A549 (cell line): Measurements from ENCODE around the gene NETO2. TPM values are rescaled to one million over a fixed set of nuclear protein-coding genes. Genes with fewer than 3 reads are reported as not detected.

Experiments
- ATAC-seq, 2 experiments: fragments of 200-7000 bp in 1 of 2; fragments of >200 bp in 1 of 2; cut with Nextera tagmentation in 1 of 2; cut with Tn5 transposase in 1 of 2; 3 replicates each; pipeline versions ENCODE4 v1.8.0 to v1.9.1; 2018 to 2020; ENCODE audit warnings: mild to moderate bottlenecking in 1 of 2, moderate library complexity in 1 of 2
- CTCF ChIA-PET: fragments of 300-600 bp; sonication (Branson Sonifier 250); formaldehyde crosslinking; extraction: SDS; loops from one replicate; lab custom pipeline; 2021; ENCODE audit warnings: antibody characterized with exemption, inconsistent platforms; lab: Yijun Ruan, JAX
- POLR2A ChIA-PET: fragments of 350-600 bp; formaldehyde crosslinking; extraction: SDS; loops from one replicate; lab custom pipeline; 2021; ENCODE audit warnings: antibody characterized with exemption, inconsistent platforms; lab: Yijun Ruan, JAX
- DNase-seq, 2 experiments: peaks; one replicate each; pipeline versions ENCODE4 v3.0.0 to v3.0.0-alpha.2; 2011 to 2016; ENCODE audit warnings: low read depth in 1 of 2, low spot score in 1 of 2
- FAIRE-seq: peaks from 2 replicates; lab custom pipeline; 2011; peaks lifted over from hg19 to GRCh38; lab: Jason Lieb, UNC
- H3K27ac ChIP-seq, 2 experiments: fragments of >200 bp; sonication (Bioruptor Twin); formaldehyde crosslinking; 3 replicates each; pipeline ENCODE4 v1.5.1; 2016 to 2017
- H3K4me1 ChIP-seq: fragments of >200 bp; sonication (Bioruptor Twin); formaldehyde crosslinking; 3 replicates; pipeline ENCODE4 v1.6.1; 2016
- H3K4me2 ChIP-seq: fragments of >200 bp; sonication (Bioruptor Twin); formaldehyde crosslinking; 3 replicates; pipeline ENCODE4 v1.6.1; 2016
- H3K4me3 ChIP-seq: fragments of >200 bp; sonication (Bioruptor Twin); formaldehyde crosslinking; 3 replicates; pipeline ENCODE4 v1.5.1; 2016
- H3K9me3 ChIP-seq: fragments of >200 bp; sonication (Bioruptor Twin); formaldehyde crosslinking; 3 replicates; pipeline ENCODE4 v1.6.1; 2016
- BHLHE40 ChIP-seq: IDR thresholded peaks from 2 replicates; pipeline ENCODE4 v1.6.1; 2012; ENCODE audit warnings: low read depth, low read length, inconsistent platforms
- CHD2 ChIP-seq: fragments of 150-350 bp; IDR thresholded peaks from 2 replicates; pipeline ENCODE4 v1.6.1; 2014; ENCODE audit warnings: low read length; ENCODE audit not compliant: partially characterized antibody
- CHD4 ChIP-seq: fragments of 200-600 bp; sonication (generic); IDR thresholded peaks from 2 replicates; pipeline ENCODE4 v1.6.1; 2016; ENCODE audit warnings: antibody characterized with exemption, mild to moderate bottlenecking, borderline replicate concordance
- EHF ChIP-seq: fragments of 250-450 bp; sonication (Bioruptor Pico); IDR thresholded peaks from 2 replicates; pipeline ENCODE4 v1.5.0; 2020; ENCODE audit warnings: mild to moderate bottlenecking
- EHMT2 ChIP-seq: fragments of 200-600 bp; sonication (generic); IDR thresholded peaks from 2 replicates; pipeline ENCODE4 v1.6.1; 2016; ENCODE audit warnings: antibody characterized with exemption, low read depth, mild to moderate bottlenecking, moderate library complexity
- EP300 ChIP-seq, 2 experiments: fragments of >200 bp; sonication (Bioruptor Twin); formaldehyde crosslinking; IDR thresholded peaks; 2 replicates in 1 of 2; 3 replicates in 1 of 2; pipeline ENCODE4 v1.6.1; 2016 to 2017
- FOSB ChIP-seq: fragments of 250-450 bp; sonication (Bioruptor Pico); IDR thresholded peaks from 2 replicates; pipeline ENCODE4 v1.5.0; 2020; ENCODE audit warnings: mild to moderate bottlenecking, moderate library complexity
- HOXB5 ChIP-seq: fragments of 250-450 bp; sonication (Bioruptor Pico); IDR thresholded peaks from 2 replicates; pipeline ENCODE4 v1.5.0; 2020; ENCODE audit warnings: mild to moderate bottlenecking, moderate library complexity
- JUN ChIP-seq, 2 experiments: fragments of >200 bp; sonication (Bioruptor Twin); formaldehyde crosslinking; IDR thresholded peaks; 2 replicates in 1 of 2; 3 replicates in 1 of 2; pipeline ENCODE4 v1.6.1; 2016 to 2017
- JUNB ChIP-seq: fragments of >200 bp; sonication (Bioruptor Twin); formaldehyde crosslinking; IDR thresholded peaks from 2 replicates; pipeline ENCODE4 v1.6.1; 2016
- KDM1A ChIP-seq: fragments of 200-600 bp; sonication (generic); IDR thresholded peaks from 2 replicates; pipeline ENCODE4 v1.6.1; 2016; ENCODE audit warnings: low read depth, mild to moderate bottlenecking
- MAFK ChIP-seq: fragments of 450-650 bp; IDR thresholded peaks from 2 replicates; pipeline ENCODE4 v1.6.1; 2014; ENCODE audit not compliant: partially characterized antibody
- NPAS2 ChIP-seq: fragments of 250-450 bp; sonication (Bioruptor Pico); IDR thresholded peaks from 2 replicates; pipeline ENCODE4 v1.8.0; 2022; ENCODE audit warnings: mild to moderate bottlenecking, moderate library complexity, borderline replicate concordance
- RNF2 ChIP-seq: fragments of 200-600 bp; sonication (generic); IDR thresholded peaks from 2 replicates; pipeline ENCODE4 v1.6.1; 2016; ENCODE audit warnings: low read depth, mild to moderate bottlenecking, antibody characterized with exemption, moderate library complexity, borderline replicate concordance
- SREBF2 ChIP-seq: fragments of 450-650 bp; IDR thresholded peaks from 2 replicates; pipeline ENCODE4 v1.6.1; 2014; ENCODE audit warnings: mild to moderate bottlenecking, moderate library complexity
- ZC3H11A ChIP-seq: fragments of 450-650 bp; IDR thresholded peaks from 2 replicates; pipeline ENCODE4 v1.6.1; 2014; ENCODE audit warnings: antibody characterized with exemption, mild to moderate bottlenecking
- ZFP36 ChIP-seq: fragments of 450-650 bp; IDR thresholded peaks from 2 replicates; pipeline ENCODE4 v1.6.1; 2014; ENCODE audit warnings: borderline replicate concordance; ENCODE audit not compliant: partially characterized antibody
- ZNF302 ChIP-seq: fragments of 250-450 bp; sonication (Bioruptor Pico); IDR thresholded peaks from 2 replicates; pipeline ENCODE4 v1.9.0; 2021; ENCODE audit warnings: inconsistent platforms, mild to moderate bottlenecking, moderate library complexity
- ZSCAN20 ChIP-seq: fragments of 250-450 bp; sonication (Bioruptor Pico); IDR thresholded peaks from 2 replicates; pipeline ENCODE4 v1.8.0; 2022; ENCODE audit warnings: mild to moderate bottlenecking, moderate library complexity
- WGBS: methylation state at CpG from one replicate; pipeline ENCODE4 v1.1.6; 2017; ENCODE audit errors: missing lambda C conversion rate; 5-methylcytosine and 5-hydroxymethylcytosine counted together
- polyA plus RNA-seq, 4 experiments: library from polyadenylated mRNA; depleted of rRNA in 3 of 4; stranded (reverse); fragments of >200 nt; fragmentation: RNase III in 1 of 4; extraction: RNeasy Plus Mini Kit Qiagen cat#74134 plus additional on column Dnase treatment in 1 of 4; gene quantifications; 2 replicates in 3 of 4; 3 replicates in 1 of 4; pipeline ENCODE4 v1.2.3, GENCODE V29; 2011 to 2017
- TF ChIP-seq, protein P1 (sequence below): fragments of >200 bp; sonication (Bioruptor Twin); formaldehyde crosslinking; IDR thresholded peaks from 3 replicates; pipeline ENCODE4 v1.6.1; 2016
- TF ChIP-seq, protein P2 (sequence below): fragments of 450-650 bp; IDR thresholded peaks from 2 replicates; pipeline ENCODE4 v1.6.1; 2014; ENCODE audit warnings: antibody characterized with exemption
- TF ChIP-seq, protein P3 (sequence below): fragments of >200 bp; sonication (Bioruptor Twin); formaldehyde crosslinking; IDR thresholded peaks from 2 replicates; pipeline ENCODE4 v1.6.1; 2016

The NETO2 gene
- polyA plus RNA-seq, 2 of the 4 experiments (the other 2 are of a cell fraction): 65.2 to 139 TPM

DNA sequence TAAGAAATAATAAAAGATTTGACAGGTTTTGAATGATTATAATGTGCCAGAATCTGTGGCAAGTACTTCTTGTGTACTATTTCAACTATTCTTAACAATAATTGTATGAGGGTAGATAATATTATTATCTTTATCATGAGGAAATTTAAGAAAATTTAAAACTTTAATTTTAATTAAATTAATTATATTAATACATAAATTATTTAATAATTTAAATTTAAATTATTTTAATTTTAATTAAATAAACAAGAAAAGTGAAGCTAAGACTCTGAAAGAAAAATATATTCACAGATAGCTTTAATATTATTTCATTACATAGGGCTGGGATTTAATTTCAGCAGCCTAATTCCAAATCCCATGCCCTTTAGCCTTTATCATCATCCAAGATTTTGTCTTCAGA lies 31.4 kb upstream of the NETO2 start:
- FAIRE-seq: no peak
- no peaks in the 10 kb centered on the region for H3K9me3 ChIP-seq
- no peak for DNase-seq
- no peak overlapping the region for H3K4me3 ChIP-seq
- no peak overlapping the region for H3K27ac ChIP-seq
- TF ChIP-seq FOSB (no peak), KDM1A (no peak), NPAS2 (no peak), RNF2 (no peak), BHLHE40 (no peak), CHD4 (no peak), EHMT2 (no peak), ZC3H11A (no peak)
- TF ChIP-seq, protein P1, sequence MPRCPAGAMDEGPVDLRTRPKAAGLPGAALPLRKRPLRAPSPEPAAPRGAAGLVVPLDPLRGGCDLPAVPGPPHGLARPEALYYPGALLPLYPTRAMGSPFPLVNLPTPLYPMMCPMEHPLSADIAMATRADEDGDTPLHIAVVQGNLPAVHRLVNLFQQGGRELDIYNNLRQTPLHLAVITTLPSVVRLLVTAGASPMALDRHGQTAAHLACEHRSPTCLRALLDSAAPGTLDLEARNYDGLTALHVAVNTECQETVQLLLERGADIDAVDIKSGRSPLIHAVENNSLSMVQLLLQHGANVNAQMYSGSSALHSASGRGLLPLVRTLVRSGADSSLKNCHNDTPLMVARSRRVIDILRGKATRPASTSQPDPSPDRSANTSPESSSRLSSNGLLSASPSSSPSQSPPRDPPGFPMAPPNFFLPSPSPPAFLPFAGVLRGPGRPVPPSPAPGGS: no peak
- H3K4me2 ChIP-seq: no peak overlapping the region
- CTCF ChIA-PET: interaction anchor here (1.4 kb wide), 1 partner anchor 13 kb away, joined by 5 read pairs; no protein-coding TSS in a partner anchor
- no peaks in the 10 kb centered on the region for H3K4me1 ChIP-seq
- POLR2A ChIA-PET: no interaction called here
- ATAC-seq: no peak

DNA sequence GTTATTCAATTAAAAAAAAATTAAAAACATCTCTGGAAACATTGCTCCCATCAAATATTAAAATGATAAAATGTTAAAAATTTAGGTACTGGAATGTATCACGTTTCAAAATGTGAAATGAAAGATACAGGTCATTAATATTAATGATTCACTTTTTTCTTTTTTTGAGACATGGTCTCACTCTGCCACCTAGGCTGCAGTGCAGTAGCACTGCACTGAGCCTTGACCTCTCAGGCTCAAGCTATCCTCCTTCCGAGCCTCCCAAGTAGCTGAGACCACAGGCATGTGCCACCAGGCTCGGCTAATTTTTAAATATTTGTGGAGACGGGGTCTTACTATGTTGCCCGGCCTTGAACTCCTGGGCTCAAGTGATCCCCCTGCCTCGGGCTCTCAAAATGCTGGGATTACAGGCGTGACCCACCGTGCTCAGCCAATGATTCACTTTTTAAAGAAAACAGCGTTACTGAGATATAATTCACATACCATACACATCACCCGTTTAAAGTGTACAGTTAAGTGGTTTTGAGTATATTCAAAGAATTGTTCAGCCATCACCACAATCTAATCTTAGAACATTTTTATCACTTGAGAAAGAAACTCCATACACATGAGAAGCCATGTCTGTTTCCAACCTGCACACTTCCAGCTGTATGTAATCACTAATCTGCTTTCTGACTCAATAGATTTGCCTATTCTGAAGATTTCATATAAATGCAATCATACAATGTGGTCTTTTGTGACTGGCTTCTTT lies 19.1 kb upstream of the NETO2 start:
- FAIRE-seq (no peak), ATAC-seq (no peak), DNase-seq (no peak)
- Histone ChIP-seq H3K9me3 (no peaks in the 10 kb centered on the region), H3K4me1 (no peaks in the 10 kb centered on the region), H3K4me2 (no peak overlapping the region)
- WGBS: 88% methylated on average over 10 of the region's 10 CpGs
- ChIA-PET CTCF (interaction anchor here (1.3 to 1.9 kb wide), 2 partner anchors 13 to 19 kb away, joined by 5 to 8 read pairs; partner anchors contain the start of gene NETO2), POLR2A (no interaction called here)
- TF ChIP-seq JUN (IDR thresholded peaks at IDR 0.05): no peak
- no peak for TF ChIP-seq EHF (CRISPR knock-in tag)
- TF ChIP-seq, all 56 proteins: peak for 0
- Histone ChIP-seq H3K4me3 (no peak overlapping the region), H3K27ac (no peak overlapping the region)

DNA sequence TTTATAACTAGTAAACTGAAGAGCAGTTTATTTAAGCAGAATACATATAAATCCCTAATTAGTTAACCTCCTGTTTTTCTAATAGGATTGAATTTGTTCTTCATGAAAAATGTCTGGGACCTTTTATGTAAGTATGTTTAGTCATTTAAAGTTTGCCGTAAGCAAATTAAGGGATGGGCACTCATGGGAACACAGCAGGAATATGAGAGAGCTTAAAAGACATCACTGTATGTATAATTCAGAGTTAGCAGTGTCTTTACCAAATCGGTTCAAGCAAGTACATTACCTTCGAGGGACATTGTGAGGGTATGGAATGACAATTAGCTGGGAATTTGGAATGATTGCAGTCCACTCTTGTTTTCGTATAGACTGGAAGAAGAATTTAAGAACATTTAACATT lies 17.7 kb upstream of the NETO2 start:
- TF ChIP-seq JUNB (no peak), ZNF302 (CRISPR knock-in tag) (no peak), NPAS2 (no peak), RNF2 (no peak)

DNA sequence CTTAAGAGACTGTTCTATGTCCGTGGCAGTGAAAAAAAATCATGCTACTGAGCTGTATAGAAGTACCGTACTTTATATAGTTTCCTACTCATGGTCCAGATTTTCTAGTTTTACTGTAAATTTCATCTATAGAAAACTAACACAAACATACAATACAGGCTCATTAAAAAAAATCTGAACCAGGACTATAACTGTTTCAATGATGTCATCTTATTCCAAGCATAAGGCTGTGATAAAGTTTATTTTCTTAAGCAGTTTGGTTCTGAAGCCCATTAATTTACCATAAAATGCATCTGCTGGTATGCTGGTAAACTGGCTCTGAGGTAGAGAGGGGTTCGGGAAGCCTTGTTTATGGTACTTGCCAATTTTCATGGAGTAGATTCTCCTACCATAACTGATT lies 16.7 kb upstream of the NETO2 start:
- Histone ChIP-seq H3K27ac (no peak overlapping the region), H3K4me2 (no peak overlapping the region), H3K4me1 (no peaks in the 10 kb centered on the region), H3K4me3 (no peak overlapping the region), H3K9me3 (no peaks in the 10 kb centered on the region)
- POLR2A ChIA-PET: no interaction called here
- WGBS: 92% methylated on average over 3 of the region's 3 CpGs
- ATAC-seq (no peak), DNase-seq (no peak), FAIRE-seq (no peak)
- TF ChIP-seq ZSCAN20 (CRISPR knock-in tag): no peak
- TF ChIP-seq SREBF2: no peak
- TF ChIP-seq, protein P2, sequence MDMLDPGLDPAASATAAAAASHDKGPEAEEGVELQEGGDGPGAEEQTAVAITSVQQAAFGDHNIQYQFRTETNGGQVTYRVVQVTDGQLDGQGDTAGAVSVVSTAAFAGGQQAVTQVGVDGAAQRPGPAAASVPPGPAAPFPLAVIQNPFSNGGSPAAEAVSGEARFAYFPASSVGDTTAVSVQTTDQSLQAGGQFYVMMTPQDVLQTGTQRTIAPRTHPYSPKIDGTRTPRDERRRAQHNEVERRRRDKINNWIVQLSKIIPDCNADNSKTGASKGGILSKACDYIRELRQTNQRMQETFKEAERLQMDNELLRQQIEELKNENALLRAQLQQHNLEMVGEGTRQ: no peak
- no peak for TF ChIP-seq ZFP36
- no peak for TF ChIP-seq MAFK
- TF ChIP-seq CHD2: no peak
- no peak for TF ChIP-seq EP300 (IDR thresholded peaks at IDR 0.05)
- no peak for TF ChIP-seq JUNB
- no peak for TF ChIP-seq HOXB5 (CRISPR knock-in tag)
- TF ChIP-seq, protein P3, sequence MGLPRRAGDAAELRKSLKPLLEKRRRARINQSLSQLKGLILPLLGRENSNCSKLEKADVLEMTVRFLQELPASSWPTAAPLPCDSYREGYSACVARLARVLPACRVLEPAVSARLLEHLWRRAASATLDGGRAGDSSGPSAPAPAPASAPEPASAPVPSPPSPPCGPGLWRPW: no peak
- no peak for TF ChIP-seq ZC3H11A
- CTCF ChIA-PET: interaction anchor here (2.1 to 2.5 kb wide), 2 partner anchors 17 to 19 kb away, joined by 7 to 8 read pairs; partner anchors contain the start of gene NETO2

More for the DNA sequence above, 17.7 kb upstream of the NETO2 start:
- no peak for FAIRE-seq
- DNase-seq: no peak
- WGBS: 87% methylated on average over 4 of the region's 4 CpGs
- no peaks in the 10 kb centered on the region for H3K4me1 ChIP-seq
- no peak overlapping the region for H3K27ac ChIP-seq
- H3K4me3 ChIP-seq: no peak overlapping the region
- no peaks in the 10 kb centered on the region for H3K9me3 ChIP-seq
- no peak for ATAC-seq
- ChIA-PET CTCF (interaction anchor here (0.8 to 2.5 kb wide), 4 partner anchors 14 to 20 kb away, joined by 3 to 8 read pairs (median 6); partner anchors contain the start of gene NETO2), POLR2A (no interaction called here)
- no peak overlapping the region for H3K4me2 ChIP-seq
